Transverse colon (tissue), 4 donors: ENCODE data around the gene BCL7B. TPM values are rescaled to one million over a fixed set of nuclear protein-coding genes. Genes with fewer than 3 reads are reported as not detected.

Experiments used
- DNase-seq: peaks from one replicate; pipeline ENCODE4 v3.0.0-alpha.2; 2019
- H3K27ac ChIP-seq, 4 donors: fragments of 200-600 bp; sonication (generic); 2 replicates each; pipeline ENCODE4 v1.5.1; 2016 to 2018; ENCODE audit warnings: inconsistent platforms in 4 of 4
- H3K27me3 ChIP-seq: fragments of 200-600 bp; sonication (generic); 2 replicates; pipeline ENCODE4 v1.5.1; 2017; ENCODE audit warnings: inconsistent platforms
- H3K36me3 ChIP-seq, 4 donors: fragments of 200-600 bp; sonication (generic); 2 replicates each; pipeline ENCODE4 v1.5.1; 2017 to 2019; ENCODE audit warnings: inconsistent platforms in 4 of 4
- H3K4me1 ChIP-seq, 4 donors: fragments of 200-600 bp; sonication (generic); 2 replicates each; pipeline ENCODE4 v1.5.1; 2017 to 2020; ENCODE audit warnings: inconsistent platforms in 4 of 4
- H3K4me3 ChIP-seq, 4 donors: fragments of 200-600 bp; sonication (generic); 1 replicate in 1 of 4; 2 replicates in 3 of 4; pipeline versions ENCODE4 v1.5.1 to v1.6.1; 2017 to 2019; ENCODE audit warnings: inconsistent platforms in 4 of 4
- H3K9me3 ChIP-seq, 2 donors: fragments of 200-600 bp; sonication (generic); 2 replicates each; pipeline ENCODE4 v1.5.1; 2017 to 2019; ENCODE audit warnings: inconsistent platforms in 2 of 2
- EP300 ChIP-seq: sonication (generic); formaldehyde crosslinking; IDR thresholded peaks from one replicate; pipeline ENCODE4 v1.6.1; 2017; ENCODE audit warnings: antibody characterized with exemption, low read depth
- POLR2A ChIP-seq: fragments of 450-650 bp; IDR thresholded peaks from one replicate; pipeline ENCODE4 v1.6.1; 2016; ENCODE audit warnings: antibody characterized with exemption, mild to moderate bottlenecking, moderate library complexity
- POLR2AphosphoS5 ChIP-seq, 3 donors: sonication (generic); formaldehyde crosslinking; IDR thresholded peaks; one replicate each; pipeline ENCODE4 v1.6.1; 2016; ENCODE audit warnings: antibody characterized with exemption in 3 of 3
- WGBS, 2 donors: methylation state at CpG; one replicate each; pipeline ENCODE4 v1.1.5; 2018; ENCODE audit warnings: low coverage in 1 of 2; 5-methylcytosine and 5-hydroxymethylcytosine counted together
- in situ Hi-C, 4 donors: fragments of 200-750 bp; cut with MboI; loops; one replicate each; pipeline versions ENCODE4 v1.15.0 to v1.15.1; 2017; ENCODE audit warnings: low sequenced_read_pairs in 3 of 4, low pct_ligation_motif_present in 1 of 4, low pct_unique_long_range_greater_than_20kb in 1 of 4
- intact Hi-C: fragments of 100-400 bp; cut with DNase I; formaldehyde crosslinking; loops from one replicate; pipeline ENCODE4 v1.15.1; 2023; ENCODE audit warnings: low total_unique reads
- total RNA-seq, 4 donors: library from RNA; depleted of rRNA; stranded (reverse); fragments of >200 nt; gene quantifications; one replicate each; pipeline ENCODE4 v1.1.0, GENCODE V29; 2016
- TF ChIP-seq, protein P1 (sequence below), 5 experiments: fragments of 200-600 bp in 3 of 5; fragments of 450-650 bp in 2 of 5; sonication (generic) in 3 of 5; IDR thresholded peaks; 1 replicate in 2 of 5; 2 replicates in 3 of 5; pipeline ENCODE4 v1.5.1; 2016 to 2017; ENCODE audit warnings: antibody characterized with exemption in 5 of 5, inconsistent platforms in 3 of 5, mild to moderate bottlenecking in 2 of 5, moderate library complexity in 1 of 5

BCL7B gene
- total RNA-seq, 4 donors from 2014 or later = 75.7 to 96.1 (median 86.0) TPM

DNA sequence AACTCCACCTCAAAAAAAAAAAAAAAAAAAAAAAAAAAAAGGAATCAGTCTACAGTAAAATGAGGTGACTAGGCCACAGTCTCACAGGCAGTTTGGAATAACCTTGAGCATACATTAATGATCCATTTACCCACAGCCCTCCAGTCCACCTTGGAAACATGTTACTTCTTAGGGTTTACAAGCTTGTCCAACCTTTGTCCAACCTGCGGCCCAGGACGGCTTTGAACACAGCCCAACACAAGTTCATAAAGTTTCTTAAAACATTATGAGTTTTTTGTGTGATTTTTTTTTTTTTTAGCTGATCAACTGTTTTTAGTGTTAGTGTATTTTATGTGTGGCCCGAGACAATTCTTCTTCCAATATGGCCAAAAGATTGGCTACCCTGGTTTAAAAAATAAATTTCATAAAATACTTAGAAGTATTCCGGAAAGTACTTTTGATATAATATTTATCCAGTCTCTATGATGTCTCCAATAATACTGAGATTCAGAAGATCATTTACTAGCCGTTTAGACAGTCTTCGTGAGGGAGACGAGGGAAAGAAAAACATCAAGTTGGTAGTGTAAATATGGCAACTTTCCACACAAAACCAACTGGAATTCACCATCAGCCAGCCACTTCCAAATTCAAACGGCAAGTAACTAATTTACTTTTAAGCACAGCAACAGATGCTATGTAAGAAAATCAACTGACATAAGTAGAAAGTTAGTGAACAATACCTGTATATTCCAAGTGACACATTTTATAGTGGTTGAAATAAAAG is 45.3 kb downstream of the BCL7B start:
- 52 to 69% methylated on average over 6 to 8 of the region's 8 CpGs for WGBS, 2 donors
- no peak for DNase-seq
- intact Hi-C loops (no loop called here), in situ Hi-C loops (no loop called here)
- Histone ChIP-seq H3K27ac (no peak overlapping the region), H3K4me1 (peaks cover 0 to 4% (median 0%) of the 10 kb centered on the region in 4 donors), H3K9me3 (no peaks in the 10 kb centered on the region), H3K4me3 (no peak overlapping the region), H3K36me3 (peaks cover 0 to 56% (median 23%) of the 10 kb centered on the region in 4 donors), H3K27me3 (no peaks in the 10 kb centered on the region)
- TF ChIP-seq POLR2AphosphoS5 (IDR thresholded peaks at IDR 0.05) (no peak), POLR2A (no peak), EP300 (no peak)
- TF ChIP-seq, protein P1, sequence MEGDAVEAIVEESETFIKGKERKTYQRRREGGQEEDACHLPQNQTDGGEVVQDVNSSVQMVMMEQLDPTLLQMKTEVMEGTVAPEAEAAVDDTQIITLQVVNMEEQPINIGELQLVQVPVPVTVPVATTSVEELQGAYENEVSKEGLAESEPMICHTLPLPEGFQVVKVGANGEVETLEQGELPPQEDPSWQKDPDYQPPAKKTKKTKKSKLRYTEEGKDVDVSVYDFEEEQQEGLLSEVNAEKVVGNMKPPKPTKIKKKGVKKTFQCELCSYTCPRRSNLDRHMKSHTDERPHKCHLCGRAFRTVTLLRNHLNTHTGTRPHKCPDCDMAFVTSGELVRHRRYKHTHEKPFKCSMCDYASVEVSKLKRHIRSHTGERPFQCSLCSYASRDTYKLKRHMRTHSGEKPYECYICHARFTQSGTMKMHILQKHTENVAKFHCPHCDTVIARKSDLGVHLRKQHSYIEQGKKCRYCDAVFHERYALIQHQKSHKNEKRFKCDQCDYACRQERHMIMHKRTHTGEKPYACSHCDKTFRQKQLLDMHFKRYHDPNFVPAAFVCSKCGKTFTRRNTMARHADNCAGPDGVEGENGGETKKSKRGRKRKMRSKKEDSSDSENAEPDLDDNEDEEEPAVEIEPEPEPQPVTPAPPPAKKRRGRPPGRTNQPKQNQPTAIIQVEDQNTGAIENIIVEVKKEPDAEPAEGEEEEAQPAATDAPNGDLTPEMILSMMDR (IDR thresholded peaks at IDR 0.05) = no peak

DNA sequence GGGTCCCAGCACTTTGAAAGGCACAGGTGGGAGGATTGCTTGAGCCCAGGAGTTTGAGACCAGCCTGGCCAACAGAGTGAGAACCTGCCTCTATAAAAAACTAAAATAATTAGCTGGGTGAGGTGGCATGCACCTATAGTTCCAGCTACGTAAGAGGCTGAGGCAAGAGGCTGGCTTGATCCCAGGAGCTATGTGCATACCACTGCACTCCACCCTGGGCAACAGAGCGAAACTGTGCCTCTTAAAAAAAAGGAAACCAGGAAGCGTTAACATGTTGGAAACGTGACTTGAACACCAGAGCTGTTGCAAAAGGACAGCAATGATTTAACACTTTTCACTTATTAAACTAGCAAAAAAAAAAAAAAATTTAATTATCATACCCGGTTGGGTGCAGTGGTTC is 48.0 kb downstream of the BCL7B start:
- 87 to 89% methylated on average over 5 of the region's 5 CpGs for WGBS, 2 donors
- no peak overlapping the region for H3K4me3 ChIP-seq
- intact Hi-C loops (no loop called here), in situ Hi-C loops (no loop called here)
- no peak for DNase-seq
- TF ChIP-seq POLR2AphosphoS5 (IDR thresholded peaks at IDR 0.05) = no peak
- no peak for TF ChIP-seq EP300
- TF ChIP-seq, protein P1 (IDR thresholded peaks at IDR 0.05) = no peak
- H3K27me3 ChIP-seq = no peaks in the 10 kb centered on the region
- H3K36me3 ChIP-seq = peaks cover 0 to 66% (median 32%) of the 10 kb centered on the region in 4 donors
- H3K27ac ChIP-seq = no peak overlapping the region
- H3K4me1 ChIP-seq = peaks cover 0 to 4% (median 0%) of the 10 kb centered on the region in 4 donors
- no peaks in the 10 kb centered on the region for H3K9me3 ChIP-seq

DNA sequence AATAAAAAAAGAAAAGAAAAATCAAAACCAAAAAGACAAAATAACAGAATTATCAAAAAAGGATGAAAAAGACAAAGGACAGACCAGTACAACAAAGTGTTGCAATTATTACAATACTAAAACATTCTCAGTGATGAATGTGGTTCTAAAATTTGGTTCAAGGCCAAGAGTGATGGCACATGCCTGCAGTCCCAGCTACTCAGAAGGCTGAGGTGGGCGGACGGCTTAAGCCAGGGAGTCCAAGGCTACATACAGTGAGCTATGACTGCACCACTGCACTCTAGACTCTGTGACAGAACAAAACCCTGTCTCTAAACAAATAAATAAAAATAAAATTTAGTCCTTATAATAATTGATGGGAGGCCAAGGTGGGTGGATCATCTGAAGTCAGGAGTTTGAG is 49.9 kb downstream of the BCL7B start:
- intact Hi-C loops (no loop called here), in situ Hi-C loops (no loop called here)
- H3K9me3 ChIP-seq = no peaks in the 10 kb centered on the region
- no peaks in the 10 kb centered on the region for H3K27me3 ChIP-seq
- no peak overlapping the region for H3K27ac ChIP-seq
- no peak for DNase-seq
- peaks cover 0 to 76% (median 37%) of the 10 kb centered on the region in 4 donors for H3K36me3 ChIP-seq
- WGBS, 2 donors = 95% methylated on average over 2 of the region's 2 CpGs; no CpG with 5 or more reads in 1 of the 2 donors
- H3K4me1 ChIP-seq = no peaks in the 10 kb centered on the region
- no peak for TF ChIP-seq EP300
- TF ChIP-seq POLR2AphosphoS5 (IDR thresholded peaks at IDR 0.05) = no peak
- TF ChIP-seq, protein P1 (IDR thresholded peaks at IDR 0.05) = no peak
- no peak for TF ChIP-seq POLR2A
- no peak overlapping the region for H3K4me3 ChIP-seq

DNA sequence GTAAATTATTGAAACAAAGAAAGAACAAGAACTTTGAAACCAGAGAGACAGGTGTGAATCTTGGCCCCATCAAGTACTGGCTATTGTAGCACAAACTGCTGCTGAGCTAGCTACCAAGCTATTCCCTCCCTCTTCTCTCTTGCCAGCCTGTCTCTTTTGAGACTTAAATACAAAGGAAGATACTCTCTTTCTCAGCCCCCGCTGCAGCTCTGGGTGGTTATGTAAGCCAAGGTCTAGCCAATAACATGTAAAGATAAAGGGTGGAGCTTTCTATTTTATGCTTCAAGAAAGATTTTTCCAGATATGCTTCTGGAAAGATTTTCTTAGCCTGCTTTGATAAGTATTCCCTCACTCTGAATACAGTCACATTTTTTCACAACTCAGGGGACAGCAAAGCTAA is 52.6 kb downstream of the BCL7B start:
- intact Hi-C loops (no loop called here), in situ Hi-C loops (no loop called here)
- Histone ChIP-seq H3K27me3 (no peaks in the 10 kb centered on the region), H3K4me3 (no peak overlapping the region), H3K36me3 (peaks cover 0 to 86% (median 41%) of the 10 kb centered on the region in 4 donors), H3K4me1 (no peaks in the 10 kb centered on the region), H3K9me3 (no peaks in the 10 kb centered on the region), H3K27ac (no peak overlapping the region)
- no peak for DNase-seq
- 95 to 100% methylated on average over 1 of the region's 1 CpG for WGBS, 2 donors
- no peak for TF ChIP-seq POLR2A
- no peak for TF ChIP-seq POLR2AphosphoS5 (IDR thresholded peaks at IDR 0.05)
- TF ChIP-seq, protein P1 (IDR thresholded peaks at IDR 0.05) = no peak
- no peak for TF ChIP-seq EP300
